Measurements from ENCODE around the gene CBR1. TPM values are rescaled to one million over a fixed set of nuclear protein-coding genes. Genes with fewer than 3 reads are reported as not detected.
"Not testable (repeated sequence)": the region's sequence is repeated elsewhere in the genome, so short reads cannot be mapped to it uniquely, and the experiment has no call there.

Gene CBR1
- total RNA-seq, 3 donors from 2014 or later (not counting 1 experiment from before 2014, with no cell fraction given), result 5.0 to 14.1 (median 12.4) TPM

- Mint-ChIP-seq H3K36me3 (peaks cover under 1% of the 10 kb centered on the region), H3K4me3 (no peak overlapping the region), H3K4me1 (no peaks in the 10 kb centered on the region), H3K27ac (no peak overlapping the region), H3K27me3 (ENCODE audit: low read depth in 2 of 2) (peaks cover 12 to 34% of the 10 kb centered on the region in 2 donors), H3K9me3 (no peaks in the 10 kb centered on the region)
- H3K27me3 ChIP-seq (ENCODE audit: control insufficient read depth, insufficient read depth, low read length), result no peaks in the 10 kb centered on the region
- ATAC-seq (no peak), DNase-seq (no peak)
- H3K27ac ChIP-seq (ENCODE audit: low read length), result no peak overlapping the region
- H3K36me3 ChIP-seq (ENCODE audit: control insufficient read depth, insufficient read depth, low read length), result no peaks in the 10 kb centered on the region
- H3K4me1 ChIP-seq (ENCODE audit: control insufficient read depth, insufficient read depth, low read length), result no peaks in the 10 kb centered on the region
- WGBS (ENCODE audit: insufficient coverage), result 97% methylated on average over 3 of the region's 3 CpGs
- no peak for TF ChIP-seq CTCF (IDR thresholded peaks at IDR 0.05)
- no peak overlapping the region for H3K4me3 ChIP-seq (ENCODE audit: low read length)
- H3K9me3 ChIP-seq (ENCODE audit: control insufficient read depth, insufficient read depth, low read length), result peaks cover 7% of the 10 kb centered on the region
- intact Hi-C loops (cut with micrococcal nuclease), result no loop called here
These were observed 29.2 kb downstream of the CBR1 start for GRCh38 chr21:36099000-36099399.

DNA sequence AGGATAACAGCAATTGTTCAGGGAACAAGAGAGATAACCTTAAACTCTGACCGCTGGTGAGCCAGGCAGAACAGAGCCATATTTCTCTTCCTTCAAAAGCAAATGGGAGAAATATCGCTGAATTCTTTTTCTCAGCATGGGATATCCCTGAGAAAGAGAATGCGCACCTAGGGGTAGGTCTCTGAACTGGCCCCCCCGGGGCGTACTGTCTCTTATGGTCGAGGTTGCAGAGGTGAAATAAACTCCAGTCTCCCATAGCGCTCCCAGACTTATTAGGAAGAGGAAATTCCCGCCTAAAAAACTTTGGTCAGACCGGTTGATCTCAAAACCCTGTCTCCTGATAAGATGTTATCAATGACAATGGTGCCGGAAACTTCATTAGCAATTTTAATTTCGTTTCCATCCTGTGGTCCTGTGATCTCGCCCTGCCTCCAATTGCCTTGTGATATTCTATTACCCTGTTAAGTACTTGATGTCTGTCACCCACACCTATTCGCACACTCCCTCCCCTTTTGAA is 29.9 kb downstream of the CBR1 start:
- intact Hi-C loops (cut with micrococcal nuclease); H3K4me1 ChIP-seq (ENCODE audit: control insufficient read depth, insufficient read depth, low read length); H3K27me3 ChIP-seq (ENCODE audit: control insufficient read depth, insufficient read depth, low read length); H3K9me3 ChIP-seq (ENCODE audit: control insufficient read depth, insufficient read depth, low read length); H3K27ac ChIP-seq (ENCODE audit: low read length); H3K4me3 ChIP-seq (ENCODE audit: low read length); H3K4me1 Mint-ChIP-seq; DNase-seq; ATAC-seq; H3K4me3 Mint-ChIP-seq; H3K36me3 Mint-ChIP-seq; H3K36me3 ChIP-seq (ENCODE audit: control insufficient read depth, insufficient read depth, low read length); H3K9me3 Mint-ChIP-seq; H3K27ac Mint-ChIP-seq: not testable (repeated sequence)
- WGBS (ENCODE audit: insufficient coverage), result 83% methylated on average over 9 of the region's 13 CpGs
- peaks cover 20 to 41% of the 10 kb centered on the region in 2 donors for H3K27me3 Mint-ChIP-seq (ENCODE audit: low read depth in 2 of 2)

DNA sequence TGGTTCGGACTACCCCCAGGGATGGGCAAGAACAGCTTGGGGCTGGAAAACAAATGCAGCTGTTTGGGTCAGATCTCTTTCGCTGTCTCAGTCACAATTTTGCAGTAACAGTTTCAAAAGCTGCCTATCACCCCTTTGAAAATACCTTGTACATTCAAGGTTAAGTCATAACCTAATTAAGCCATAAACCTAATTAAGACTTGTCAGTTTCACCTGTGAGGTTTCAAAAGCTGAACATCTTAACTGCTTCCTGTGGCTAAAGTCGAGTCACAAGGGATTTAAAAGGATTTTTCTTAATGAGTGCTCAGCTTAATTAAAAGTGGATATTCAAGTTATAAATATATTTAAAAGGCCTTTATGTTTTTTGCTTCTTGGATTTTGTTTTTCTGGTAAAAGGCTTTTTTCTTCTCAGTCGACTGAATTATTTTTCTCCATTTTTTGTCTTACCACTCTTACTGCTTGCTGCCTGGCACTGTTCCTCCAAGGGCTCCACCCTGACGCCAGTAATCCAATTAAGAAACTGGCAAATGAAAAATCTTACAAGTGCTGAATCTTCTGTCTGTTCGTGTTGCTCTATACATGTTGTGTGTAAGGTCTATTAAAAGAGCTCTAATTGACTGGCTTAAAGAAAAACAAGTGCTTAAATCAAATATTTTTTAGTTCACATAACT is 31.3 kb downstream of the CBR1 start:
- Mint-ChIP-seq H3K4me3 (no peak overlapping the region), H3K27ac (no peak overlapping the region), H3K4me1 (peaks cover 6 to 7% of the 10 kb centered on the region in 2 donors), H3K9me3 (no peaks in the 10 kb centered on the region), H3K27me3 (ENCODE audit: low read depth in 2 of 2) (peaks cover 26 to 47% of the 10 kb centered on the region in 2 donors), H3K36me3 (no peaks in the 10 kb centered on the region)
- 91% methylated on average over 5 of the region's 6 CpGs for WGBS (ENCODE audit: insufficient coverage)
- Histone ChIP-seq H3K9me3 (ENCODE audit: control insufficient read depth, insufficient read depth, low read length) (no peaks in the 10 kb centered on the region), H3K27me3 (ENCODE audit: control insufficient read depth, insufficient read depth, low read length) (peaks cover 13% of the 10 kb centered on the region), H3K4me3 (ENCODE audit: low read length) (no peak overlapping the region), H3K27ac (ENCODE audit: low read length) (no peak overlapping the region), H3K36me3 (ENCODE audit: control insufficient read depth, insufficient read depth, low read length) (no peaks in the 10 kb centered on the region), H3K4me1 (ENCODE audit: control insufficient read depth, insufficient read depth, low read length) (peaks cover 8% of the 10 kb centered on the region)
- DNase-seq, result no peak
- TF ChIP-seq CTCF (IDR thresholded peaks at IDR 0.05), result no peak
- intact Hi-C loops (cut with micrococcal nuclease), result no loop called here
- no peak for ATAC-seq

DNA sequence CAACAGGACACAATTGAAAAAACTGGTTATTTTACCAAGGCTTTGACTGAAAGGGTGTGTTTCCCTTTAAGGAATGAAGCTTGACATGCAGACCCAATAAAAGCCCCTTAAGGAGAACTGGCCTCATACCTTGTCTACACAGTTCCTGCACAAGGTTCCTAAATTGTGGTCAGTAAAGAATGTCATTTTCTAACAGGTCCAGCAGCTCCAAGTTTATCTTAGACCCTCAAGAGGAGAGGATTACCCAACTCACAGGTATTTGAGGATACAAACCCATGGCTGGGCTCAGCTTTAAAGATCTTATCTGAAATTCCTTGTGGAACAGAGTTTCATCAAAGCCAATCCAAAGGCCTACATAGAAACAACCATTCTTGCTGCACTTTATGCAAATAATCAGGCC is 33.6 kb downstream of the CBR1 start:
- ATAC-seq, result no peak
- no peak overlapping the region for H3K27ac Mint-ChIP-seq
- no peak for DNase-seq
- Histone ChIP-seq H3K9me3 (ENCODE audit: control insufficient read depth, insufficient read depth, low read length) (no peaks in the 10 kb centered on the region), H3K27ac (ENCODE audit: low read length) (no peak overlapping the region), H3K27me3 (ENCODE audit: control insufficient read depth, insufficient read depth, low read length) (peaks cover 13% of the 10 kb centered on the region), H3K4me3 (ENCODE audit: low read length) (no peak overlapping the region), H3K4me1 (ENCODE audit: control insufficient read depth, insufficient read depth, low read length) (peaks cover 8% of the 10 kb centered on the region), H3K36me3 (ENCODE audit: control insufficient read depth, insufficient read depth, low read length) (no peaks in the 10 kb centered on the region)
- H3K36me3 Mint-ChIP-seq, result no peaks in the 10 kb centered on the region
- H3K9me3 Mint-ChIP-seq, result no peaks in the 10 kb centered on the region
- intact Hi-C loops (cut with micrococcal nuclease), result no loop called here
- peaks cover 36 to 70% of the 10 kb centered on the region in 2 donors for H3K27me3 Mint-ChIP-seq (ENCODE audit: low read depth in 2 of 2)
- TF ChIP-seq CTCF (IDR thresholded peaks at IDR 0.05), result no peak
- H3K4me1 Mint-ChIP-seq, result peaks cover 6 to 7% of the 10 kb centered on the region in 2 donors
- no peak overlapping the region for H3K4me3 Mint-ChIP-seq
